Caco-2 (cell line): ENCODE results near the gene RAPGEF2. TPM values are rescaled to one million over a fixed set of nuclear protein-coding genes. Genes with fewer than 3 reads are reported as not detected.

Source experiments
- BruUV-seq: library from RNA; stranded (reverse); fragments of 400-500 nt; replicated peaks from 2 replicates; lab custom pipeline; 2021; lab: Mats Ljungman, UMichigan
- CTCF ChIA-PET: fragments of 300-600 bp; sonication (Branson Sonifier 250); formaldehyde crosslinking; loops from one replicate; lab custom pipeline; 2022; ENCODE audit warnings: antibody characterized with exemption; lab: Charles Lee
- POLR2A ChIA-PET: fragments of 300-600 bp; sonication (Branson Sonifier 250); formaldehyde crosslinking; loops from one replicate; lab custom pipeline; 2022; ENCODE audit warnings: antibody characterized with exemption; lab: Charles Lee
- DNase-seq, 2 experiments: peaks; one replicate each; pipeline versions ENCODE4 v3.0.0 to v3.0.0-alpha.2; 2020 to 2022
- H3K27me3 ChIP-seq: replicated peaks from 2 replicates; pipeline ENCODE4 v1.6.0; 2011; ENCODE audit warnings: low read length; ENCODE audit not compliant: control insufficient read depth, insufficient read depth
- H3K36me3 ChIP-seq: 2 replicates; pipeline ENCODE4 v1.5.1; 2011; ENCODE audit warnings: low read length; ENCODE audit not compliant: control insufficient read depth, insufficient read depth
- H3K4me1 ChIP-seq: fragments of 250-450 bp; sonication (Bioruptor Pico); 2 replicates; pipeline ENCODE4 v1.5.1; 2020; ENCODE audit warnings: mild to moderate bottlenecking
- H3K4me3 ChIP-seq: 2 replicates; pipeline ENCODE4 v1.5.1; 2011; ENCODE audit warnings: low read depth, mild to moderate bottlenecking, control low read depth, low read length
- H3K9me3 ChIP-seq: fragments of 250-450 bp; sonication (Bioruptor Pico); 2 replicates; pipeline ENCODE4 v1.5.1; 2020; ENCODE audit warnings: mild to moderate bottlenecking, moderate library complexity
- H3K27ac Mint-ChIP-seq: one replicate; pipeline ENCODE4 v1.8.0; 2022; ENCODE audit warnings: mixed read lengths; ENCODE audit not compliant: unreplicated experiment
- H3K27me3 Mint-ChIP-seq: one replicate; pipeline ENCODE4 v1.8.0; 2022; ENCODE audit warnings: mixed read lengths; ENCODE audit not compliant: insufficient read depth, unreplicated experiment
- H3K36me3 Mint-ChIP-seq: one replicate; pipeline ENCODE4 v1.8.0; 2022; ENCODE audit warnings: mild to moderate bottlenecking, mixed read lengths; ENCODE audit not compliant: insufficient read depth, unreplicated experiment
- H3K4me1 Mint-ChIP-seq: one replicate; pipeline ENCODE4 v1.8.0; 2022; ENCODE audit warnings: low read depth, mixed read lengths; ENCODE audit not compliant: unreplicated experiment
- H3K4me3 Mint-ChIP-seq: one replicate; pipeline ENCODE4 v1.8.0; 2022; ENCODE audit warnings: mild to moderate bottlenecking, moderate library complexity, mixed read lengths; ENCODE audit not compliant: unreplicated experiment
- H3K9me3 Mint-ChIP-seq: one replicate; pipeline ENCODE4 v1.8.0; 2022; ENCODE audit warnings: mixed read lengths; ENCODE audit not compliant: unreplicated experiment
- intact Hi-C: fragments of 100-400 bp; cut with micrococcal nuclease; formaldehyde crosslinking; loops from one replicate; pipeline ENCODE4 v1.10.0; 2022; ENCODE audit not compliant: unreplicated experiment
- total RNA-seq: library from RNA; stranded (reverse); gene quantifications from 2 replicates; pipeline ENCODE4 v1.2.3, GENCODE V29; 2022
- TF ChIP-seq, protein P1 (sequence below), 2 experiments: fragments of 200-600 bp in 1 of 2; IDR thresholded peaks; 1 replicate in 1 of 2; 2 replicates in 1 of 2; pipeline versions ENCODE4 v1.5.1 to v1.8.0; 2011 to 2022; ENCODE audit warnings: antibody characterized with exemption in 1 of 2, control low read depth in 1 of 2, inconsistent platforms in 1 of 2, low read depth in 1 of 2, low read length in 1 of 2, mild to moderate bottlenecking in 1 of 2, moderate library complexity in 1 of 2; ENCODE audit not compliant: insufficient read depth in 1 of 2, severe bottlenecking in 1 of 2, unreplicated experiment in 1 of 2

The RAPGEF2 gene
- total RNA-seq, 1 experiment from 2014 or later: 67.6 TPM

DNA sequence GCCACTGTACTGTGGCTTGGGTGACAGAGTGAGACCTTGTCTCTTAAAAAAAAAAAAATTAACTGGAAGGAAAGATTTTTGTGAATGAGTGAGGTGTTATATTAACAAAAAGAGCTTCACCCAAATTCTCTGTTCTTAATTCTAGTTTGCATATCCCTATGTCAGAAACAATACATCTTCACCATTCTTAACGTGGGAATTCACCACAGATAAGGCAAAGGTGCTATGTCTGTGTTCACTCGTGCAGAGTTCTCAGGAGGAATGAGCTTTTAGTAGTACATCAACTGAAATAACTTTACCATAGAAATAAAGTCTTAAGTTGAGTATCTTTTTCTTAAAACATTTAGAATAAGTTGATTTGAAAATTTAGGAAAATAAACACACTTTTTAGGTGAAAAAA is 135.1 kb downstream of the RAPGEF2 start:
- Mint-ChIP-seq H3K9me3 (peaks cover 9% of the 10 kb centered on the region), H3K4me3 (no peak overlapping the region)
- CTCF ChIA-PET: interaction anchor here (0.6 to 0.7 kb wide), 2 partner anchors 146 to 527 kb away, joined by 3 to 20 read pairs; no protein-coding TSS in a partner anchor

DNA sequence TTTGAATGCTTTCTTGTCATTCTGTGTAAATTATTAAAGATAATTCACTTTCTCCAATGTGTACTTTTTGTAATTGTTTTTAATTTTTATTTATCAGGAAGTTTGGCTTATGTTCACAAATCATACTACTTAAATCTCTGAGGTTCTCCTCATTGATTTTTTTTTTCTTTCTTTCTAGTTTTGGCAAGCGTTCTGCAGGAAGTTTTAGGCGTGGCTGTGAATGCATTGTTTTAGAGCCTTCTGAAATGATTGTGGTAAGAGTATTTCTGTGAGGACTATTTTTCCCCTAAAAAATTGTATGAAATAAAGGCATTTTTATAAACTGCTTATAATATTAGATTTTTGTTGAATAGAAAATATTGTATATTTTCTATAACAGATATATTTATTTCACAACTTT is 135.8 kb downstream of the RAPGEF2 start:
- Mint-ChIP-seq H3K36me3 (peaks cover 25% of the 10 kb centered on the region), H3K27ac (no peak overlapping the region), H3K4me3 (no peak overlapping the region), H3K4me1 (peaks cover 10% of the 10 kb centered on the region), H3K9me3 (peaks cover 2% of the 10 kb centered on the region), H3K27me3 (no peaks in the 10 kb centered on the region)
- CTCF ChIA-PET: no interaction called here
- POLR2A ChIA-PET: no interaction called here
- Histone ChIP-seq H3K27me3 (no peaks in the 10 kb centered on the region), H3K4me3 (no peak overlapping the region), H3K9me3 (no peaks in the 10 kb centered on the region), H3K4me1 (no peaks in the 10 kb centered on the region), H3K36me3 (no peaks in the 10 kb centered on the region)
- BruUV-seq: no TSS peak
- TF ChIP-seq, protein P1, sequence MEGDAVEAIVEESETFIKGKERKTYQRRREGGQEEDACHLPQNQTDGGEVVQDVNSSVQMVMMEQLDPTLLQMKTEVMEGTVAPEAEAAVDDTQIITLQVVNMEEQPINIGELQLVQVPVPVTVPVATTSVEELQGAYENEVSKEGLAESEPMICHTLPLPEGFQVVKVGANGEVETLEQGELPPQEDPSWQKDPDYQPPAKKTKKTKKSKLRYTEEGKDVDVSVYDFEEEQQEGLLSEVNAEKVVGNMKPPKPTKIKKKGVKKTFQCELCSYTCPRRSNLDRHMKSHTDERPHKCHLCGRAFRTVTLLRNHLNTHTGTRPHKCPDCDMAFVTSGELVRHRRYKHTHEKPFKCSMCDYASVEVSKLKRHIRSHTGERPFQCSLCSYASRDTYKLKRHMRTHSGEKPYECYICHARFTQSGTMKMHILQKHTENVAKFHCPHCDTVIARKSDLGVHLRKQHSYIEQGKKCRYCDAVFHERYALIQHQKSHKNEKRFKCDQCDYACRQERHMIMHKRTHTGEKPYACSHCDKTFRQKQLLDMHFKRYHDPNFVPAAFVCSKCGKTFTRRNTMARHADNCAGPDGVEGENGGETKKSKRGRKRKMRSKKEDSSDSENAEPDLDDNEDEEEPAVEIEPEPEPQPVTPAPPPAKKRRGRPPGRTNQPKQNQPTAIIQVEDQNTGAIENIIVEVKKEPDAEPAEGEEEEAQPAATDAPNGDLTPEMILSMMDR (IDR thresholded peaks at IDR 0.05; ENCODE audit: insufficient read depth in 1 of 2, low read depth in 1 of 2, low read length in 1 of 2, severe bottlenecking in 1 of 2, unreplicated experiment in 1 of 2): no peak
- intact Hi-C loops: no loop called here
- DNase-seq: no peak

More for the DNA sequence above, 135.1 kb downstream of the RAPGEF2 start:
- Histone ChIP-seq H3K27me3 (no peaks in the 10 kb centered on the region), H3K4me1 (no peaks in the 10 kb centered on the region), H3K4me3 (no peak overlapping the region), H3K36me3 (no peaks in the 10 kb centered on the region), H3K9me3 (no peaks in the 10 kb centered on the region)
- H3K36me3 Mint-ChIP-seq: peaks cover 18% of the 10 kb centered on the region
- intact Hi-C loops: no loop called here
- POLR2A ChIA-PET: interaction anchor here (0.6 kb wide), 1 partner anchor 154 kb away, joined by 3 read pairs; no protein-coding TSS in a partner anchor
- DNase-seq: no peak
- no TSS peak for BruUV-seq
- TF ChIP-seq, protein P1 (IDR thresholded peaks at IDR 0.05; ENCODE audit: insufficient read depth in 1 of 2, low read depth in 1 of 2, low read length in 1 of 2, severe bottlenecking in 1 of 2, unreplicated experiment in 1 of 2): no peak
- H3K4me1 Mint-ChIP-seq: peaks cover 17% of the 10 kb centered on the region
- H3K27ac Mint-ChIP-seq: no peak overlapping the region
- no peaks in the 10 kb centered on the region for H3K27me3 Mint-ChIP-seq

DNA sequence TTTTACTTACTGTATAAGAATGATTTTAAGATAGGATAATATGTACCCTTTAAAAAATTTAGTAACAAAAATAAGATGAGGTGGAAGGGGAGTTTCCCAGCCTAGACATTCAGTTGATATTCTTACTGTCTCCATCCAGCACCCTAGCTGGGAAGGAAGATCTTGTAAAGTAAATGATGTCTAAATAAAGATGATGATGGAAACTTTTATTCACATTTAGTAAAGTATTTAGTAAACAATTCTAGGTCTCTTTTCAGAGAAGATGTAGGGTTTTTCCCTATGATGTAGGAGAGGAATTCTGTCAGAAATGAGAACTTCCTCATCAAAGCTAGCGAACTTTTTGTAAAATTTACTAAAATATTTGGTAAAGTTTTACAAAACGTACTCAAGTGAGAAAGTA is 136.8 kb downstream of the RAPGEF2 start:
- TF ChIP-seq, protein P1 (IDR thresholded peaks at IDR 0.05; ENCODE audit: insufficient read depth in 1 of 2, low read depth in 1 of 2, low read length in 1 of 2, severe bottlenecking in 1 of 2, unreplicated experiment in 1 of 2): no peak
- no peak overlapping the region for H3K4me3 Mint-ChIP-seq
- H3K9me3 Mint-ChIP-seq: no peaks in the 10 kb centered on the region
- peaks cover 32% of the 10 kb centered on the region for H3K36me3 Mint-ChIP-seq
- H3K27ac Mint-ChIP-seq: no peak overlapping the region
- no peaks in the 10 kb centered on the region for H3K27me3 Mint-ChIP-seq
- H3K27me3 ChIP-seq: no peaks in the 10 kb centered on the region
- H3K4me1 ChIP-seq: no peaks in the 10 kb centered on the region
- H3K9me3 ChIP-seq: no peaks in the 10 kb centered on the region
- H3K4me3 ChIP-seq: no peak overlapping the region
- POLR2A ChIA-PET: no interaction called here
- CTCF ChIA-PET: no interaction called here
- no peaks in the 10 kb centered on the region for H3K36me3 ChIP-seq
- DNase-seq: no peak
- H3K4me1 Mint-ChIP-seq: peaks cover 10% of the 10 kb centered on the region
- intact Hi-C loops: no loop called here
- BruUV-seq: no TSS peak
